Activated CD4-positive, alpha-beta T cell treated with anti-CD3 and anti-CD28 coated beads, Interleukin-2, Interleukin-6, amounts not matched to agents 100 ng/mL and 50 ng/mL, durations not matched to agents 16 hours and 8 hours (primary cell): ENCODE data around the gene PFDN5.
"Not testable (repeated sequence)": the region's sequence is repeated elsewhere in the genome, so short reads cannot be mapped to it uniquely, and the experiment has no call there.

Source experiments
- DNase-seq: peaks from one replicate; pipeline ENCODE4 v3.0.0-alpha.2; 2020

The PFDN5 gene

GRCh38 chr12:53287741-53288216 lies 7.6 kb upstream of the PFDN5 start:
- peak; percentile 70 for DNase-seq

DNA sequence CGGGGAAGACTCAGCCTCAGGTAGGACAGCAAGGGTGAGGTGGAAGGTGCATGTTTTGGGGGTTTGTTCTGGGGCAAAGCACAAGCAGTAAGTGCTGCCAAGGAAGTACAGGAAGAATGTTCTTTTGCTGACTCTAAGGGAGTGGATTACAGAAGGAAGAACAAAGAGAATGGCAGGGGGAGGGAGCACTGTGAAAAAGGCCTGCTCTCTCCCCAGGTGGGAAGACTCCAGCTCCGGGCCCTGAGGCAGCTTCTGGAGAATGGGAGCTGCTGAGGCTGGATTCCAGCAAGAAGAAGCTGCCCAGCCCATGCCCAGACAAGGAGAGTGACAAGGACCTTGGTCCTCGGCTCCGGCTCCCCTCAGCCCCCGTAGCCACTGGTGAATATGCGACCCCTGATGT lies 7.0 kb upstream of the PFDN5 start:
- DNase-seq = no peak

GRCh38 chr12:53289891-53290290 lies 5.5 kb upstream of the PFDN5 start:
- no peak for DNase-seq

DNA sequence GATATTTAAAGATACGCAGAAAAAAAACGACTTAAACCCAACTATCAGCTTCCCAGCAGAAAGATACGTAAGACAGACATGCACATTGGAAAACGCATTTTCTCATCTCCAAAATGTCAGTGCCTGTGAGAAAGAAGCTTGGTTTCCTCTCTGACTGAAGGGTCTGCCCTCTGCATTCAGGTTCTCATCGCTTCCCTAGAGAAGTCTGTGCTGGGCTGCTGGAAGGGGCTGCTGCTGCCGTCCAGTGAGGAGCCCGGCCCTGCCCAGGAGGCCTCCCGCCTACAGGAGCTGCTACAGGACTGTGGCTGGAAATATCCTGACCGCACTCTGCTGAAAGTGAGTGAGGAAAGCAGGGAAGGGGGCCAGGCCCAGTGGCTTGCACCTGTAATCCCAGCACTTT lies 4.7 kb upstream of the PFDN5 start:
- DNase-seq = peak; percentile 18

DNA sequence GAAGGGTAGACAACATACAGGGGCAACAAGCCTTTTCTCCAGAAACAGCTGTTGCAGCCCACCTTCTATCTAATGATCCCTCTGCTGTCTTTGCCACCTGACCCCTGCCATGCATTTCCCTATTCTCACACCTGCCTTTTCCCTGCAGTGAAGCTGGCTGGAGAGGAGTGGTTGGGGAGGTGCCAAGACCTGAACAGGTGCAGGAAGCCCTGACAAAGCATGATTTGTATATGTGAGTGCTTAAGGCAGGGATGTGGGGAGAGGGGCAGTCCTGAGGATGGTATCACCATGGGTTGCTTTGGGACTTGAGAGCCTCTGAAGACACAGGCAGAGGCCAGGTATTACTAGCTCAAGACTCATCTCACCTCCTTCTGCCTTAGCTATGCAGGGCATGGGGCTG lies 2.9 kb upstream of the PFDN5 start:
- DNase-seq = no peak

- no peak for DNase-seq
These were observed 513 bp downstream of the PFDN5 start for GRCh38 chr12:53295891-53296219.

GRCh38 chr12:53297106-53297505 lies 1.8 kb downstream of the PFDN5 start:
- not testable (repeated sequence) for DNase-seq

GRCh38 chr12:53298164-53298563 lies 2.8 kb downstream of the PFDN5 start:
- no peak for DNase-seq

- peak; percentile 62 for DNase-seq
These were observed 3.7 kb downstream of the PFDN5 start for GRCh38 chr12:53299101-53299453.

- peak; percentile 95 for DNase-seq
These were observed 4.3 kb downstream of the PFDN5 start, which contains the start of gene MYG1 for GRCh38 chr12:53299454-53300180. MYG1 (plus strand) TSS chr12:53299695; CDS start chr12:53299738, 43 bp downstream.

GRCh38 chr12:53300187-53300586 lies 4.8 kb downstream of the PFDN5 start:
- DNase-seq = peak; percentile 41

- no peak for DNase-seq
These were observed 7.6 kb downstream of the PFDN5 start for GRCh38 chr12:53302903-53303302.

DNA sequence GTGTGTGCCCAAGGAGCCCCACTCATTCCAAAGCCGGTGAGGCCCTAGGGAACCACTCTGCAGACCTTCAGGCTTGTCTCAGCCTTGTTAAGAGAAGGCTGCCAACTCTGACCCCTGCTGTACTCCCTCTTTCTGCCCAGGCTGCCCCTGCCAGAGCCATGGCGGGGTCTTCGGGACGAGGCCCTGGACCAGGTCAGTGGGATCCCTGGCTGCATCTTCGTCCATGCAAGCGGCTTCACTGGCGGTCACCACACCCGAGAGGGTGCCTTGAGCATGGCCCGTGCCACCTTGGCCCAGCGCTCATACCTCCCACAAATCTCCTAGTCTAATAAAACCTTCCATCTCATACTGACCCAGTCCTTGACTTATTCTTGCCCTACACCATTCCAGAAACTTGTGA lies 11.5 kb downstream of the PFDN5 start:
- no peak for DNase-seq

DNA sequence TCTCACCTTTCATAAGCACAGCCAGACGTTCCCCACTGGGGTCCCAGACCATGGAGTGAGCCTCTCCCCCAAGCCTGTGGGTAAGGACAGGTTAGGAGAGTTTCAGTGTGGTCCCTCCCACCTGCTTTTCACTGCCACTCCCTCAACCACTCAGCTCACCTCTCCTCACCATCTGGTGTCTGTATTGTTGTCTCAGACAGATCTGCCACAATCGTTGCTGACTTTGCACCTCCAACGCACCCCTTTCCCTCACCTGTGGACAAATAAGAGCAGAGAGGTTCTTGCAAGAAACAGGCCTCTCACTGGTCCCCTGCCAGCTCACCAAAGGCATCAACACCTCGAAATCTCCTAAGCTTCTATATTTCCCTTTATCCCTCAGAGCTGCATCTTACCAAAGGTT lies 12.9 kb downstream of the PFDN5 start:
- DNase-seq = no peak

GRCh38 chr12:53313996-53314395 lies 18.7 kb downstream of the PFDN5 start:
- no peak for DNase-seq

DNA sequence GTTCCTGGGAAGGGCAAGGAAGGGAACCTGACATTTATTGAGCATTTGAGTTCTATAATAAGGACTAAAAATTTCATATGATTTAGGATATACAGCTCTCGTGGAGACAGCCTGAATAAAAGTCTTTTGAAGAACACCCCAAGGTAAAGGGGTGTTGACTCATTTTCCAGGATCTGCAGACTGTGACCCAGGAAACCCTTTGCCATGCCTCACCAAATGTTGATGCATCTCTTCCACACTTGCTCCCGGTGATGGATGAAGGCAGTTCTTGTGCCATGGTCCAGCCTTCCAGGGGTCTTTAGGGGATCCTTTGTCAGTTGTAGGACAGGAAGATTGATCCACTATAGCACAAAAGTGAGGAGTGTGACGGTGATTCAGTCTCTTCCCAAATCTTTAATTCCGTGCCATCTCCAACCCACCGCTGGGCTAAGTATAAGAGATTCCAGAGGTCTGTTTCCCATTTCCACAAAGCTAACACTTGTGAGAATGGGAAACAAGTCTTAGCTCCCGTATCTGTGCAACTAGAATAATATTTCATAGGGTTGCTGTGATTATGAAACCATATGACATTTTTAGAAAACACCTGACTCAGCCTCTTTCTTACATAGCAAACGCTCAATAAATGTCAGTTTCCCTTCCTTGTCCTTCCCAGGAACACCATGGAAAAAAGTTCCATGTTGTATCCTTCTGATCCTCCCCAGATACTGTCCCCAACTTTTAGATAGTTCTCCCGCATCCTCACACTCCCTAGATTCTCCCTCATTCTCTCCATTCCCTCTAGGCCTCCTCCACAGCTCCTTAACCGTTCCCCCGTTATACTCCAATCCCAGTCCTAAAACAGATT lies 25.2 kb downstream of the PFDN5 start:
- no peak for DNase-seq

DNA sequence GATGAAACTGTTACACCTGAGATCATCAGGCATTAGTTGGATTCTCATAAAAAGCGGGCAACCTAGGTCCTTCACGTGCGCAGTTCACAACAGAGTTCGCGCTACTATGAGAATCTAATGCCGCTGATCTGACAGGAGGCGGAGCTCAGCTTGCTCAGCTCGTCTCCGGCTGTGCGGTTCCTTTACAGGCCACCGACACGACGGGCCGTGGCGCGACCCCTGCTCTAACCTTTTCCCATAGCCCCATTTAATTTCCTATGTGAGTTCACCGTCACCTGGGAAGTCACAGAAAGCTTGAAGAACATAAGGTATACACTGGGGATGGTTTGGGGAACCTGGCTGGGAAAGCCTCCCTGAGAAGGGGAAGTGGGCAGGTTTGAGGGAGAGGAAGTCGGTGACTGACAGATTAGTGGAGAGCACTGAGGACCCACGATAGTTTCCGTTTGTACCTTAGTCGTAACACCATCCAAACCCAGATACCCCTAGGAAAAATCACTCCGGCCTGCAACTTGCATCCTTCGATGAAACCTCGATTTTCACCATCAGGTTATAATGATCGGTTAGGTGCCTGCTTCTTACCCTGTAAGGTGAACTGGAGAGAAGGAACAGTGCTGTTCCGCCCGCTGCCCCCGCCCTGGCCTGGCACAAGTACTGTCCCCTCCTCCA lies 28.9 kb downstream of the PFDN5 start:
- DNase-seq = peak; percentile 70

DNA sequence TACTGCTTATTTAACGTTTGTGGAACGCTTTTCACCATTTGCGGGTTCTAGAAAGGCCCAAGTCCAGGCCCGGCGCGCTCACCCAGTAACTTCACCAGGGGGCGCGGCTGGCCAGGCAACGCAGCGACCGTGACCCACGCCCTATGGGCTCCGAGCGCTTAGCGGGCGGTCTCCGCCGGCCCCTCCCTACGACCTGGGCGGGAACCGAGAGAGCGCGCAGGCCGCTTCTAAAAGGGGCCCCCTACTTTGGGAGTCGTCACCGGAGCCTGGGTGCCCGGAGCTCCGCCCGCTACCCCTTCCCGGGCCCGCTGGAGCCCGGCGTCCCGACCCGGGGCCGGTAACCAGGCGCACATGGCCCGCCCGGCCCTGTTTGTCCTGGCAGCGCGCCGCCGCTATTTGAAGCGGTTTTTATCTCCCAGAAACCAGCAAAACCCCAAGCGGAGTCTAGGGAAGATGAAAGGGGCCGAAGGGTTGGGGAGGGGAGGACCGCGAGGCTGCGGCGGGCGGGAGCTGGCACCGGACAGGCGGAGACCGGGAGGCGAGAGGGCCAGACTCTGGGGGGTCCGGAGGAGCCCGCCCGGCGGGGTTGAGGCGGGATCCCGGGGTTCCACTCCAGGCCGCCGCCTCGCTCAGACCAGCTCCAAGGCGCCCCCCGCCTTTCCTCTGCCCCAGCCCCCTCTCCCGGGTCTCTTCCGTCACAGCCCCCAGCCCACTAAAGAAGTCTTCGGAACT lies 29.6 kb downstream of the PFDN5 start:
- peak; percentile 95 for DNase-seq

DNA sequence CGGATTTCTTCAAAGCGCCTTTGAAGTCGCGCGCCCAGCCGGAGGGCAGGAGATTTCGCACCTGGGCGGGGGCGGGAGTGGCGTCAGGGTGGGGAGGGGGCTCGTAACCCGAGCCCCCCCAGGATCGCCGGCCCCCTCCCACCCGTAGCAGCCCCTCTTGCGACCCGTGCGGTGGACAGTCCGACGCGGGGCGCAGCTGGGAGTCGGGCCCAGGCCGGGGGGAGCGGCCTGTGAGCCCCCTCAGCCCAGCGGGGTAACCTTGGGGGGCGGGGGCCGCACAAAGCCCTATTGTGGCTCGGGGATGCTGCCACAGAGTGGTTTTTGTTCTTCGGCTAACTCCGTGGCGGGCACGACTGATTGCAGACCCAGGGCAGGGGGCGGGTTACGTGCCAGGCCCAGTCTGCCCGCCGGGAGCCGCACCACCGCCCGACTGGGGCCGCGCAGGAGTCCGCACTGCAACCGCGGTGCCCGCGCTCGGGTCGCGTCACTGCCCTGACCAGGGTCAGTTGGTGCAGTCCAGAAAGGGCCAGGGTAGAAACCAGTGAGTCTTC lies 30.2 kb downstream of the PFDN5 start:
- peak; percentile 26 for DNase-seq

DNA sequence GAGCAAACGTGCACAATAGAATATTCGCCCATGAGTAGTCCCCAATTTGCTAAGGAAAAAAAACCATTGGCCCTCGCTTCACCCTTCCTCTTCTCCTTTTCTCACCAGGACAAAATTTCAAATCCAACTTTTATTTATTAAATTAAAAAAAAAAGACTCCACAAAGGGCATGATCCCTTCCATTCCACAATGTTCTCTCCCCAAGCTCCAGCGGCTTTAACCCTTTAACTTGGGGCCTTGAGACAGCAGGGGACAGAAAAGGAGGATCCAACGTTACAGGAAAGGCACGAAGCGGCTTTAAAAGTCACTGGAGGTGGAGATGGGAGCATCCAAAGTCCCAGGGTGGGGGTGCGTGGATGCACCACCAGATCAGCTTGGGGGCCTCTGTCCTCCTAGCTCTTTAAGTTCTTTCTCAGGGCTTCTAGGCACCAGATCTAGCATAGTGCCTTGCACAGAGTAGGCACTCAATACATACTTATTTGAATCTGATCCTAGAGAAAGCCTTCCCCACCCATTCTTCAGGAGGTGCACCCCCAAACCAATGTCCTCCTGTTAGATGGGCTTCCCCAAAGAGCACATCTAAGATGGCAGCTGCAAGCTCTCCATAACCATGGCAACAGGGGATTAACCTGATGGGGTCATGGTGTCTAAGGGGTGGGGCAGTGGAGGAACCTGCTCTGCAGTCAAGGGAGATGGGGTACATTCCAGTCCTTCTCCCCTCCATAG lies 31.3 kb downstream of the PFDN5 start:
- DNase-seq = peak; percentile 13

- no peak for DNase-seq
These were observed 32.2 kb downstream of the PFDN5 start for GRCh38 chr12:53327435-53328042.

GRCh38 chr12:53328043-53328435 lies 32.7 kb downstream of the PFDN5 start:
- DNase-seq = no peak
